ENCODE measurements around the gene UST. TPM values are rescaled to one million over a fixed set of nuclear protein-coding genes. Genes with fewer than 3 reads are reported as not detected.

UST gene
- total RNA-seq, 1 experiment from 2014 or later: 3.9 TPM

- H3K27me3 ChIP-seq (ENCODE audit: low read length): no peaks in the 10 kb centered on the region
Observed at GRCh38 chr6:149006671-149007070, 259.8 kb downstream of the UST start.

GRCh38 chr6:149007846-149008245, 261.0 kb downstream of the UST start:
- Histone ChIP-seq H3K4me3 (ENCODE audit: low read length) (no peak overlapping the region), H3K79me2 (ENCODE audit: low read length) (no peaks in the 10 kb centered on the region), H3K27ac (ENCODE audit: low read length) (no peak overlapping the region), H3K36me3 (ENCODE audit: low read depth, low read length) (no peaks in the 10 kb centered on the region), H3K9me2 (replicated peaks; ENCODE audit: low read length) (no peaks in the 10 kb centered on the region), H3K27me3 (ENCODE audit: low read length) (no peaks in the 10 kb centered on the region), H3K9ac (ENCODE audit: low read length) (no peak overlapping the region), H3K4me2 (ENCODE audit: low read length) (no peak overlapping the region), H2AFZ (ENCODE audit: low read length) (no peak overlapping the region), H3K9me3 (ENCODE audit: low read length) (no peaks in the 10 kb centered on the region), H4K20me1 (ENCODE audit: low read length) (no peaks in the 10 kb centered on the region), H3K4me1 (ENCODE audit: insufficient read depth, low read length) (peaks cover 31% of the 10 kb centered on the region), H3F3A (ENCODE audit: low read length, unreplicated experiment) (no peaks in the 10 kb centered on the region)
- no TSS peak for BruUV-seq (replicated peaks)
- no peak for TF ChIP-seq EZH2phosphoT487 (IDR thresholded peaks at IDR 0.05; ENCODE audit: borderline replicate concordance, low read length)
- TF ChIP-seq EZH2 (IDR thresholded peaks at IDR 0.05; ENCODE audit: low read length, unreplicated experiment): no peak
- intact Hi-C loops (cut with micrococcal nuclease): no loop called here
- no peak for DNase-seq
- POLR2A ChIA-PET (ENCODE audit: unreplicated experiment): no interaction called here
- no peak for ATAC-seq
- CTCF ChIA-PET: no interaction called here

More at GRCh38 chr6:149006671-149007070, 259.8 kb downstream of the UST start:
- H3K4me1 ChIP-seq (ENCODE audit: insufficient read depth, low read length): peaks cover 24% of the 10 kb centered on the region
- TF ChIP-seq EZH2 (IDR thresholded peaks at IDR 0.05; ENCODE audit: low read length, unreplicated experiment) (no peak), CTCF (conservative IDR thresholded peaks at IDR 0.05; ENCODE audit: low read depth, low read length) (no peak), EZH2phosphoT487 (IDR thresholded peaks at IDR 0.05; ENCODE audit: borderline replicate concordance, low read length) (no peak)
- H3K9ac ChIP-seq (ENCODE audit: low read length): no peak overlapping the region
- no TSS peak for BruUV-seq (replicated peaks)
- H3K27ac ChIP-seq (ENCODE audit: low read length): no peak overlapping the region
- ATAC-seq (no peak), DNase-seq (no peak)
- ChIA-PET POLR2A (ENCODE audit: unreplicated experiment) (no interaction called here), CTCF (no interaction called here)
- intact Hi-C loops (cut with micrococcal nuclease): no loop called here
- H3K36me3 ChIP-seq (ENCODE audit: low read depth, low read length): 0 out of 2 replicates have a peak, but pooled peaks cover under 1% of the 10 kb centered on the region
- no peaks in the 10 kb centered on the region for H4K20me1 ChIP-seq (ENCODE audit: low read length)
- H3K4me2 ChIP-seq (ENCODE audit: low read length): no peak overlapping the region
- H3F3A ChIP-seq (ENCODE audit: low read length, unreplicated experiment): no peaks in the 10 kb centered on the region
- H3K9me3 ChIP-seq (ENCODE audit: low read length): no peaks in the 10 kb centered on the region
- H3K79me2 ChIP-seq (ENCODE audit: low read length): no peaks in the 10 kb centered on the region
- no peak overlapping the region for H3K4me3 ChIP-seq (ENCODE audit: low read length)
- no peaks in the 10 kb centered on the region for H3K9me2 ChIP-seq (replicated peaks; ENCODE audit: low read length)
- no peak overlapping the region for H2AFZ ChIP-seq (ENCODE audit: low read length)

- ATAC-seq (no peak), DNase-seq (no peak)
- Histone ChIP-seq H3K4me2 (ENCODE audit: low read length) (no peak overlapping the region), H4K20me1 (ENCODE audit: low read length) (no peaks in the 10 kb centered on the region), H2AFZ (ENCODE audit: low read length) (no peak overlapping the region), H3K4me3 (ENCODE audit: low read length) (no peak overlapping the region), H3K27me3 (ENCODE audit: low read length) (no peaks in the 10 kb centered on the region), H3K9me2 (replicated peaks; ENCODE audit: low read length) (no peaks in the 10 kb centered on the region), H3K4me1 (ENCODE audit: insufficient read depth, low read length) (peaks cover 30% of the 10 kb centered on the region), H3K79me2 (ENCODE audit: low read length) (no peaks in the 10 kb centered on the region), H3K9me3 (ENCODE audit: low read length) (no peaks in the 10 kb centered on the region), H3K36me3 (ENCODE audit: low read depth, low read length) (no peaks in the 10 kb centered on the region), H3K9ac (ENCODE audit: low read length) (no peak overlapping the region), H3K27ac (ENCODE audit: low read length) (no peak overlapping the region), H3F3A (ENCODE audit: low read length, unreplicated experiment) (no peaks in the 10 kb centered on the region)
- CTCF ChIA-PET: no interaction called here
- intact Hi-C loops (cut with micrococcal nuclease): no loop called here
- TF ChIP-seq EZH2phosphoT487 (IDR thresholded peaks at IDR 0.05; ENCODE audit: borderline replicate concordance, low read length): no peak
- no peak for TF ChIP-seq CTCF (conservative IDR thresholded peaks at IDR 0.05; ENCODE audit: low read depth, low read length)
- no peak for TF ChIP-seq EZH2 (IDR thresholded peaks at IDR 0.05; ENCODE audit: low read length, unreplicated experiment)
- BruUV-seq (replicated peaks): no TSS peak
- POLR2A ChIA-PET (ENCODE audit: unreplicated experiment): no interaction called here
Observed at GRCh38 chr6:149008741-149009140, 261.9 kb downstream of the UST start.
